ENCODE results near the gene MDM2. TPM values are rescaled to one million over a fixed set of nuclear protein-coding genes. Genes with fewer than 3 reads are reported as not detected.
"Not testable (repeated sequence)": the region's sequence is repeated elsewhere in the genome, so short reads cannot be mapped to it uniquely, and the experiment has no call there.

Gene MDM2
- total RNA-seq, 4 donors from 2014 or later, result 46.5 to 87.1 (median 67.9) TPM

- intact Hi-C loops (cut with DNase I), result no loop called here
- Histone ChIP-seq H3K4me1 (peaks cover 10 to 55% (median 26%) of the 10 kb centered on the region in 3 donors), H3K27ac (peak overlapping the region; percentile 98 to 100 (median 100)), H3K27me3 (no peaks in the 10 kb centered on the region), H3K36me3 (peaks cover 0 to 40% (median 8%) of the 10 kb centered on the region in 3 donors), H3K9me3 (no peaks in the 10 kb centered on the region), H3K4me3 (peak overlapping the region; percentile 78 to 100 (median 88))
- peak; percentile 11 for DNase-seq
- TF ChIP-seq POLR2A (IDR thresholded peaks at IDR 0.05) (peak in 2 of 4 donors; percentile 49 to 68), CTCF (IDR thresholded peaks at IDR 0.05) (no peak)
- 1 to 3% methylated on average over 8 to 12 of the region's 61 CpGs for WGBS, 2 donors
Measured at GRCh38 chr12:68808388-68809189, 612 bp downstream of the MDM2 start.

GRCh38 chr12:68809190-68810026 is 1.4 kb downstream of the MDM2 start:
- Histone ChIP-seq H3K4me1 (peaks cover 10 to 62% (median 26%) of the 10 kb centered on the region in 3 donors), H3K4me3 (peak overlapping the region; percentile 78 to 100 (median 88)), H3K27me3 (no peaks in the 10 kb centered on the region), H3K9me3 (no peaks in the 10 kb centered on the region), H3K27ac (peak overlapping the region; percentile 98 to 100 (median 100)), H3K36me3 (peaks cover 0 to 48% (median 12%) of the 10 kb centered on the region in 3 donors)
- no peak for DNase-seq
- TF ChIP-seq CTCF (IDR thresholded peaks at IDR 0.05), result no peak
- intact Hi-C loops (cut with DNase I), result no loop called here
- whole genome bisulfite sequencing, 2 donors, result 74 to 80% methylated on average over 12 of the region's 12 CpGs

- not testable (repeated sequence) for DNase-seq
Measured at GRCh38 chr12:68810027-68810389, 2.0 kb downstream of the MDM2 start.

GRCh38 chr12:68811573-68811972 is 3.6 kb downstream of the MDM2 start:
- H3K4me3 ChIP-seq; intact Hi-C loops (cut with DNase I); H3K9me3 ChIP-seq; H3K27ac ChIP-seq; DNase-seq; H3K27me3 ChIP-seq: not testable (repeated sequence)
- Histone ChIP-seq H3K4me1 (peaks cover 10 to 80% (median 26%) of the 10 kb centered on the region in 3 donors), H3K36me3 (peaks cover 0 to 70% (median 15%) of the 10 kb centered on the region in 3 donors)
- 75 to 84% methylated on average over 6 of the region's 6 CpGs for WGBS, 2 donors

More at GRCh38 chr12:68810027-68810389, 2.0 kb downstream of the MDM2 start:
- intact Hi-C loops (cut with DNase I); H3K27ac ChIP-seq; H3K9me3 ChIP-seq; H3K27me3 ChIP-seq: not testable (repeated sequence)
- Histone ChIP-seq H3K4me3 (peak overlapping the region in 1 of 4 donors; percentile 98), H3K36me3 (peaks cover 0 to 54% (median 12%) of the 10 kb centered on the region in 3 donors), H3K4me1 (peaks cover 10 to 68% (median 26%) of the 10 kb centered on the region in 3 donors)
- 90 to 93% methylated on average over 13 of the region's 13 CpGs for WGBS, 2 donors

- Histone ChIP-seq H3K9me3 (no peaks in the 10 kb centered on the region), H3K27me3 (no peaks in the 10 kb centered on the region), H3K27ac (peak overlapping the region in 1 of 4 donors; percentile 0), H3K4me1 (peaks cover 5 to 73% (median 22%) of the 10 kb centered on the region in 3 donors), H3K36me3 (peaks cover 0 to 81% (median 25%) of the 10 kb centered on the region in 3 donors), H3K4me3 (peak overlapping the region in 1 of 4 donors; percentile 5)
- TF ChIP-seq POLR2A (IDR thresholded peaks at IDR 0.05) (no peak), CTCF (IDR thresholded peaks at IDR 0.05) (no peak)
- DNase-seq, result no peak
- WGBS, 2 donors, result 47 to 56% methylated on average over 1 of the region's 1 CpG
- intact Hi-C loops (cut with DNase I), result no loop called here
Measured at GRCh38 chr12:68812553-68813241, 4.7 kb downstream of the MDM2 start.

Measured in esophagus squamous epithelium (tissue), 5 donors.